GM21515 (cell line): ENCODE results near the gene TP53BP1.
A peak's percentile ranks its signal among the peaks of the same experiment; 100 is the strongest.

Experiments
- ATAC-seq: cut with Tn5 transposase; IDR thresholded peaks from one replicate; pipeline ENCODE4 v1.9.1; 2021; ENCODE audit not compliant: unreplicated experiment

The TP53BP1 gene

DNA sequence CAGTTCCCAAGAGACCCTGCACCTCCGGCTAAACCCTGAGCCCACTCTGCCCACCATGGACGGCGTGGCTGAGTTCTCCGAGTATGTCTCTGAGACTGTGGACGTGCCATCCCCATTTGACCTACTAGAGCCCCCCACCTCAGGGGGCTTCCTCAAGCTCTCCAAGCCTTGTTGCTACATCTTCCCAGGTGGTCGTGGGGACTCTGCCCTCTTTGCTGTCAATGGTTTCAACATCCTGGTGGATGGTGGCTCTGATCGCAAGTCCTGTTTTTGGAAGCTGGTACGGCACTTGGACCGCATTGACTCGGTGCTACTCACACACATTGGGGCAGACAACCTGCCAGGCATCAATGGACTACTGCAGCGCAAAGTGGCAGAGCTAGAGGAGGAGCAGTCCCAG, 28.5 kb upstream of the TP53BP1 start:
- ATAC-seq: no peak

DNA sequence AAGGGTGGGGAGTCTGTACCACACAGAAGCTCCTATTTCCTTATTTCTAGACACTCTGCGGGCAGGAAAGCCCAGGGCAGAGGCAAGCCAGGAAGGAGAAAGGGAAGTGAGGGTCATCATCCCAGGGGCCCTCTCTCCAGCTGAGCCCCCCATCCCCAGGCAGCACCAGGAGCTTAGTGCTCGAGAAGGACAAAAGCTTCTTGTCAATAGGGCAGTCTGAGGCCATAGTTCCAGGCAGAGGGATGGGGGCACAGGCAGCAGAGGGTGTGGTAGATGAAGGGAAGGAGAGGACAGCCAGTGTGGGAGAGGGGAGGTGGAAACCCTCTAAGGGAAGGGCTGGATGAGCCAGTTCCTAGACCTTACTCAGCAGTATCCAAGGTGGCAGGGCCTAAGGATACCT, 27.2 kb upstream of the TP53BP1 start:
- no peak for ATAC-seq

DNA sequence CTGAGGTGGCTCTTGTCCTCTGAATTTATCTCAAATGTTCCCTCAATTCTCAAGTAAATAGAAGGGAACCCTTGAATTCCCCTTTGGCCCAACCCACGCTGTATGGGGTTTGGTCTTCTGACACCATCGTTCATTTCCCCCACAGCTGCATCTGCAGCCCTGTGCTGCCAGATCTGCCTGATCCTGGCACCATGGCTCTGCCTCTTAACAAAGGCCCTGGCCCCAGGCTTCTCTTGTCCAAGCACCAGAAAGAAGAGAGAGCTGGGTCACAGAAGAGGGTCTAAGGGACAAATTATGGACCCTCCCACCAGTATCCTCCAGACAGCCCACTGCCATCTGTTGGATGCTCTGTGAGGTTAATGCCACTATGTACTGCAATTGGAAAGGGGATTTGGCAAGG, 26.2 kb upstream of the TP53BP1 start:
- no peak for ATAC-seq

DNA sequence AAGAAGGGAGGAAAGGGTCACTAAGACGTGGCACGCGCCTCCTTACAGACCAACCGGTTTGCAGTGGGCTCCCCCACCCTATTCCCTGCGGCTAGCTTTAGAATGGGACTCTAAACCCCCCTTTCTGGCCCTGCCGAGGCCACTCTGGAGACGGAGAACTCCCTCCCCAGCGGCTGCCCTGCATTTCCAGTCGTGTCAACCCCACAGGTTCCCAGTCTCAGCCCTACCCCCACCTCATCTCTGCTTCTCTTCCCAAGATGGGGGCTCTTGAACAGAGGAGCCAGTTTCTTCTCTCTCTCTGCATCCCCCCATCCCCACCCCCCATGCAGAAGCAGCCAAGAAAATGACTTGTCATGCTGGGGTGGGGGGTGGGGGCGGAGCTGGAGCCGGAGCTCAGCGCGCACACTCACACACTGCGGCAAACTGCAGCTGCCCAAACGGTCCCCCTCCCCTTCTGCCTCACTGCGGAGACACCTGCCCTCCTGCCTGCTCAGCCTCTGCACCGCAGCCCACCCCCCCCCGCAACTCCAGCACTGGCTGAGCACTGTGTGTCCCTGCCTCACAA, 25.3 kb upstream of the TP53BP1 start:
- ATAC-seq: no peak

DNA sequence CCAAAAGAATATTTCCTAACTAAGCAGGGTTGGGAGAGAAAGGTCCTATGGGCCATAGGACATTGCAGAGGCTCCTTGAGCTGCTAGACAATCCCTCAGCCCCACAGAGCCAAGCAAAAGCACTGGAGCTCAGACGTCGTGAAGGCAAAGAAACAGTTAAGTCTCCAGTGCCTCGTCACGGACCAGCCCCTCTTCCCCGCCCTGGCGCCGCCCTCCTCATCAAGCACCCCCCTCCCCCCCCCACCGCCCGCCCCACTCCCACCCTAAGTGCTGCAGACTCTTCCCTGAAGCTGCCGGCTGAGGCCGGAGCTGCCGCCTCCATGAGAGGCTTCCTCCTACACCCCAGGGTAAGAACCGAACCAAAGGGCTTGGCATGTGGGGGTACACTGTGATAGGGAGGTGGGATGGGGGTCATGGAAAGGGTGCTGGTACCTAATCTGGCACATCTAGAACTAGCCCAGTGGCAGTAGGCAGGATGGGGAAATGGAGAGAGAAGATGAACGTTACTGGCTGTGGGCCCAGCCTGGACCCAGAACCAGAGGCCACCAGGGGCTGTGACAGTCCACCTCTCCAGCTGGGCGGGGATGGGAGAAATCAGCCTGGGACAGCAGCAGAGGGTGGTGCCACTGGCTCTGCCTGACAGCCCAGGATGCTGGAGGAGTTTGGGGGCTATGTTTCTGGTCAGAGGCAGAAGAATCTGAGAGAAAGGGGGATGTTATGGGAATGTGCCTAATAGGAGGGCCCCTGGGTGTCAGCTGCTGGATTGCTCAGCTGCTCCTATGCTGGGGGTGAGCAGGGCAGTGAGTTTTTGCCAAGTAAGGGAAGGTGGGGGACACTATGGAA, 24.6 kb upstream of the TP53BP1 start, which contains the start of gene MAP1A:
MAP1A (plus strand) TSS at position 255 of the 843 bp plus-strand sequence. CDS start 3,866 bp downstream, outside the sequence.
- ATAC-seq: no peak

DNA sequence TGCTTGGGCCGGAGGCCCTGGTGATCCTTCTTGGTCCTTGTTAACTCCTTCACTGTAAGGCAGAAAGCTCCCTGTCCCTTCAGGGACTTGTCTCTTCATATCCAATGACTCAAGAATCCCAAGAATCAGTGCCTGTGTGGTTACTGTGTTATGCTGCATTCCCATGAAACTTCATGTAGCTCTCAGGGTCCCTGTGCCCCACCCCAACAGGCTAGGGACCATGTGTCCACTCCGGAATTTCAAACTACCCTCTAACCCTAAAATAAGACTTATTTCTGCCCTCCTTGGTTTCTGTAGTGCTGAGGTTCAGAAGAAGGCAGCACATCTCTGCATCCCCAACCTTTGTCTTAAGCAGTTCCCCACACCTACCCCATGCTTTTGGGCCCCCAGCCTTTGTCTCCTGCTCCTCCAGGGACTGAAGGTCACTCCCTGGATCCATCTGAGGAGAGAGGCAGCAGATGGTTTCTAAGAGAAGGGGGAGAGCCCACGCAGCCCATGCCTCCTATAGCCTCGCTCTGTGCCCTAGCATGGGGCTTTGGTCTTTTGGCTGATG, 23.9 kb upstream of the TP53BP1 start:
- no peak for ATAC-seq

DNA sequence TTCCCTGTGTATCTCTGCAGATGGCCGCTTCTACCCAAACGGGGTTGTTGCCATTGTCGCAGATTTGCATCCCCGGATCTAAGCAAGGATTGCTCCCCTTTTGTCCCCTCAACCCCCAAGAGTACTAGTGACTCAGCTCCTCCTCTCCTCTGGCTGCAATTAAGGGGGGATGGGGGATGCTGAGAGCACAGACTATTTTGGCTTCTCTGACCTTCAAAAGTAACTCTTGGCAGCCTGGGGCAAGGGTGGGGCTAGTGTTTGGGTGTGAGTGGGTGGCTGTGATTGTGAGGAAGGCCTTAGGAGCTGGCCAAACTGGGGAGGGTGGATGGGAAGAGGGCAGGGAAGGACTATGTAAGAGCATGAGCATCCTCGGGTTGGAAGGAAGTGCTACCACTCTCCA, 23.2 kb upstream of the TP53BP1 start:
- ATAC-seq: no peak

DNA sequence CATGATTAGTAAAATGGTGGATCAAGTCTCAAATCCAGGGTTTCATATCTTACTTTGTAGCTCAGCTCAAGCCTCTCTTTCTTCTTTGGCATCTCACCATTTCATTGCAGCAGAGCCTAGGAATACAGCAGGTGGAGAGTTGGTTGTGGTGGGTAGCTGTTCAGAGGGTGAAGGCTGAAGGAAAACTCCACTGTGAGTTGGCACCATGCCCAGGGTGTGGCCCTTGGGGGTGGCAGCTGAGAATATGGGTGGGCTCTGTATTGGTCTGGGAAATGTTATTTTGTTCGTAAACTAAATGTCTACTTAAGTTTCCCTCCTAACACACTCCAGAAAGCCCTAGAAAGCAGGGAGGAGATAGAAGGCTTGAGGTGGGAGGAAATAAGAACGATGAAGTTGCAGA, 22.8 kb upstream of the TP53BP1 start:
- no peak for ATAC-seq

DNA sequence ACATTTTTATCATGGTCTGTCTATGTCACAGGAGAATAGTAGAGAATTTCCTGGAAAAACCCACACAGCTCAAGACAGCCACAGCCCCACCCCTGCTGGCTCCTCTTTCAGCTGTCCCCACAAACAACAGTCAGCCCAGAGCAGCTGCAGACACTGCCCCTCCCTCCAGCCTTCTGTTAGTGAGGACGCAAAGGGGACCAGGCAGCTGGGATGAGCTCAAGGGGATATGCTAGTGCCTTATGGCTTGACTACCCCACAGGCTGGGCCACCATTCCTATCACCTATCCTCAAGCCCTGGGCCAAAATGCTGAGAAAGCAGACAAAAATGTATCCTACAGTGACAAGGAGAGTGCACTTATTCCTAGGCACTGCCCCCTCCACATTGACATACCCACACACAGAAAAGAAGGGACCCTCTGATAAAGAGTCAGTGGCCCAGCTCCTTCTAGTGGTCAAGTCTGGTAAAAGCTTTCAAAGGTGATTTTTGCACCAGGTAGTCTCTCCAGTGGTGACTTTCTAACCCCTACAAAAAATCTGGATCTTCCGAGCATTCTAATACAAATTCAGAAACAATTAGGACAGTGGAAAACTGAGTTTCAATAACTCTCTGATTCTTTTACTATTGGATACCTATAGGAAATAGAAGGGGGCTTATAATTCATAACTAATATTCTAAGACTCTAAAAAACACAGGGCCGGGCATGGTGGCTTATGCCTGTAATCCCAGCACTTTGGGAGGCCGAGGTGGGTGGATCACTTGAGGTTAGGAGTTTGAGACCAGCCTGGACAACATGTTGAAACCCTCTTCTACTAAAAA, 21.5 kb upstream of the TP53BP1 start:
- no peak for ATAC-seq

DNA sequence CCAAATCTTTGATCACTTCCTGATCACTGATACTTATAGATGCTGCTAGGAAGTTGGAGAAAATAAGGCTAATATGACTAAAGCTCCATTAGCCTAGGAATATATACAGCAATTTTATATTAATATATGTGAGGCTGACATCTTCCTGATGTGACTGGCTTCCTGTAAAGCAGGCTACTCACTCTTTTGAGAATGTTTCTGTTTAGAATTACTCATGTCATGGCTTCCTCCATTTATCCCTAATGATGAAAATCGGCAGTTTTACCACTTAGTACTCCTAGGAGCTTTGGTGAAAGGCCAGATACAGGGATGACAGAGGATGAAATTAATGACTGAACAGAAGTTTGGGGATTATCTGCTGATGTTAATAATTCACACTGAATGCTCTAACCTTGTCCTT, 20.6 kb upstream of the TP53BP1 start:
- no peak for ATAC-seq

DNA sequence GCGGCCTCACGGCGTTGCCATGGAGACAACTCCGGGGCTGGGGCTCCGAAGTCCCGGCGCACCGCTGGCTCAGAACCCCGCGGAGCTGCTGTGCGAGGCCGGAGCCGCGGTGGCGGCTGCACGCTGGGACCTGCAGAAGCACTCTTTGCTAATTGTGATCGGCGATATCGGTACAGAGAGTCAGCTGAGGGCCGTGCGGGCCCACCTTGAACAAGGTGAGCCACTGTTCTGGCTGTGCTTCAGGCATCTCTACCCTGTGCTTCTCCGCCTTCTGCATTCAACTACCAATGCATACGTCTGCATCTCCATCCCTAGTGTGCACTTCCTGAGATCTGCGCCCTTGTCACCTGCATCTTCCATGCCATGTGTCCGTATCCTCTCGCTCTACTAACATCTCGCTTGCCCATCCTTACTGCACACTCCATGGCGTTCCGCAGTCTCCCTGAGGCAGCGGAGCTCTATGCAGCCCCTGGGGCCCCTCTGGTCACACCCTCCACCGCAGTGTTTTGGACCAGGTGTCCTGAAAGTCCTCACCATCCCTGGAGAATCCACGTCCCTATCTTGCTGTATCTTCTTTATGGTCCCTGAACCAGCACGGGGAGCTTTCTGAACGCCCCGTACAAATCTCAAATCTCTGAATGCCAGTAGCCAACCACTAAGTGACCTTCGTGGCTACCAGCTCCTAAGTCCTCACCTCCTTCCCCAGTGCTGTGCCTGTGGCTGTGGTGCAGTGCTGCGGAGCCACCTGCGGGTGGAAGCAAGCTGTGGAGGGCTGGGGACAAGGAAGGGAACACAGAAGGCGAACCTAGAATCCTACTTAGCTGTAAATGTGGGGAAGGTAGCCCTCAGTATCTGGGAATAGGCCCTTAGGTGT, 18.3 kb upstream of the TP53BP1 start:
- no peak for ATAC-seq

DNA sequence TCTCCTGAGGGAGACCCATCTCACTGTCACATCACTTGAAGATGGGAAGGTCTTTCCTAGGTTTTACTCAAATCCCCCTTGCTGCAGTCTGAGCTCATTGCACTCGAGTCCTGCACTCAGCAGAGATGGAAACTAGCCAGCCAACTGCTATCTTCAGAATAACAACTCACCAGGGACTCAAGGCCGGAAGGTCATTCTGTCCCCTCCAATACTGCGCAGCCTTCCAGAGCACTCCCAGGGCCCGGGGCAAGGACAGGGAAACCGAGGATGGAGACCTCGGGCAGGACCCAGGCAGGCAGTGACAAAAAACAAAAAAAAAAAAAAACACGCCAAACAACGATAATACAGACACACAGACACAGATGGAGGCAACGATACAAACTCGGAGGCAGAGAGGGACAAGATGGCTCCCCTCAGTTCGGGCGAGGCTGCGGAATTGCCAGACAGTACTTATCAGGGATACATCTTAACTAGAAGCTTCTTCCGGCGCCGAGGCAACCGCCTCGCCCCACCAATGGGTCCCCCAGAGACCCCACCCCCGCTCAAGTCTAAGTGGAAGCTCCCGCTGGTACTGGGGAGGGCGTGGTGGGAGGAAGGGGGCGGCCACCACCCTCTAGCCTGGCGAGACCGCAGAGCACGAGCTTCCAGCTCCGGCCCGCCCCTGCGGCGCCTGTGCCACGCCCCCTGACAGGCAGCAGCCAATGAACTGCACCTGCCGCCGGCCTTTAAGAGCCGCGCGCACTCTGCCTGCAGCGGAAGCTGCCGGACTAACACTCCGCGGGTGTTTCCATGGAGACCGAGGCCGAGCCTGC, 17.4 kb upstream of the TP53BP1 start:
- peak; percentile 97 for ATAC-seq

DNA sequence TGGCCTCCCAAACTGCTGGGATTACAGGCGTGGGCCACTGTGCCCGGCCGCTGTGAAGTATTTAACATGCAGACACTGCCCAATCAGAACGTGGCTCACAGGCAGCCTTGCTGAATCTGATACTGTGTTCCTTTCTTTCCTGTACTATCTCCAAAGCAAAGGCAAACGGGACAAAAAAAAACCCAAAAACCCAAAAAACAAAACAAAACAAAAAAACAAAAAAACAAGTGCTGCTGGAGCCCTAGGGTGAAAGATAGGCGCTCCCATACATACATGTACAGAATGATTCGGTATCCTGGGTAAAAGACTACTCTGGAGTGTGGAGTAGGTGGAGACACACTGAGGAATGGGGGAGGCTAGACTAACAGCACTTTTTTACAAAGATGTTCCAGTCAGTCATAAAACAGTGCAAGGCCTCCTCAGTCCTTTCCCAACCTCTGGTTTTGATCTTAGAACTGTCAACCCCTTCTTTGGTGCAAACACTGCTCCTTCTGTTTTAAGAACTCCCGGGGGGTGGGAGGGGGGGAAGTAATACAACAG, 16.8 kb upstream of the TP53BP1 start:
- no peak for ATAC-seq

DNA sequence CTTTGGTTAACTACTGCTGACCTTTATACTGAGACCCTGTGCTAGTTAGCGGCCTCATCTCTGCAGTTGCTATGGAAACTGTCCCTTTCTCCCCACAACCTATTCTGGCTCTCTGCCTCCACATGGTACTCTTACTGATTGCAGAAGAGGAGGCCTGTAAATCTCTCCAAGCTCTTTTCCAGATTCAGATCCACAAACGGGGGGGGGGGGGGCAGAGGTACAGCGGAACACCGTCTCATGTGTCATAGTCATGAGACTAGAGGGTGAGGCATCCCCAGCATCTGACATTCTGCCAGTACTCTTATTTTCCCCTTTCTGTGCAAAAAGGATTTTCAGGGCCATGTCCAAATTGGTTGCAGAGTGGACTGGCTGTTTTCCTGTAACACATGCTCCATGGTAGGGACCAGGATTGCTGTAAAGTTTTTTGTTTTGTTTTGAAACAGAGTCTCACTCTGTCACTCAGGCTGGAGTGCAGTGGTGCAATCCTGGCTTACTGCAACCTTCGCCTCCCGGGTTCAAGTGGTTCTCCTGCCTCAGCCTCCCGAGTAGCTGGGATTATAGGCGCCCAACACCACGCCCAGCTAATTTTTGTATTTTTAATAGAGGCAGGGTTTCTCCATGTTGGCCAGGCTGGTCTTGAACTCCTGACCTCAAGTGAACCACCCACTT, 16.2 kb upstream of the TP53BP1 start:
- ATAC-seq: no peak

DNA sequence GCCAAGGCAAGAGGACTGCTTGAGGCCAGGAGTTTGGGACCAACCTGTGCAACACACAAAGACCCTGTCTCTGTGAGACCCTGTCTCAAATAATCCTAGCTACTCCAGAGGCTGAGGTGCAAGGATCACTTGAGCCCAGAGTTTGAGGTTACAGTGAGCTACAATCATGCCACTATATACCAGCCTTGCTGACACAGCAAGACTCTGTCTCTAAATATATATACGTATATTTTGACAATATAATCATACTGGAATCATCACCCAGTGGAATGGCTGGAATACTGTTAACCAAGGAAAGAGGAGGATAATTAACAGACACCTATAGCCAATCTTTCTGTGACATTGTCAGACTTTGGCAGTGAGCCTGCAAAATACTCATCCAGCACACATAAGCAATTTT, 15.5 kb upstream of the TP53BP1 start:
- ATAC-seq: no peak

DNA sequence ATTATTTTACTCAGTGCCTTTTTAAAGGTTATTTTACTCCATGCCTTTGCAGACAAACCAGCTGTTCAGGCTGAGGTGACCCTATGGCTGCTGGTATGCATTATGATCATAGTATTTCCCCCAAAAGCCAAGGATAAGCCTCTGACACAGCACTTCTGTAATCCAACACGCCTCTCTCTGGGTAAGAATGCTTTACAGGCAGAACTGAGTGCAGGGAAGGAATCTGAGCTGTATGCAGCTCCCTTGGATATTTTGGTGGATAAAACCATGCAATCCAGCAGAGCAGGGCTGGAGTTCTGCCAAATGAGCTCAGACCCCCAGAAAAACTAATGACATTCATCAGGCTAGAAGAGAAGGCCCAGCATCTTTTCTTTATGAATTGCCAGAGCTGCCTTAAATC, 12.8 kb upstream of the TP53BP1 start:
- no peak for ATAC-seq

DNA sequence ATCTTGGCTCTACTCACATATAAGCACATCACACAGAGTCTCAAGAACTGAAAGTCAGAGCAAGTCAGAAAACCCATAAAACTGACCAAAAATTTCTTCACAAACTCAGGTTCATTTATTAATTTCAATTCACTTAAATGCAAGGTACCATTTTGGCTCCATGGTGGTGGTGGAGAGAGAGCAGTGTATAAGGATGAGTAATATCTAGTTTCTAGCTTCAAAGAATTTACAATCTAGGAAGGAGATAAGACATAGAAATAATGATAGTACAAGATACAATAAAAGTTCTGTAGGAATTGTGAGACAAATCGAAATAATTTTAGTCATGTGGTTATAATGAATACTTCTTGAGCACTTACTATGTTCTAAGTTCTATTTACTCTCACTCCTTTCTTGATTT, 6.7 kb upstream of the TP53BP1 start:
- ATAC-seq: no peak

DNA sequence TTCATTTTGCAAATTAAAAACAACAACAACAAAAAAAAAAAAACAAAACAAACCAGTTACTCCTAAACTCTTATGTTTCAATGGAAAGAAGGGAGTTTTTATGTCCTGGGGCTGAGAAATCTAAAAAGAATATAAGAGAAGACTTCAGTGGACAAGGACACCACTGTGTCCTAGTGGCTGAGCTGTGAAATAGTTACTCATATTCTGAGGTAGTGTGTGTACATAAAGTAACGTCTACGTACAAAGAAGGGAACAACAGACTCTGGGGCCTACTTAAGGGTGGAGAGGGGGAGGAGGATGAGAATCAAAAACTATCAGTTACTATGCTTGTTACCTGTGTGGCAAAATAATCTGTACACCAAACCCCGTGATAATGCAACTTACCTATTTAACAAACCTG, 6.0 kb upstream of the TP53BP1 start:
- no peak for ATAC-seq
